Measurements from ENCODE around the gene ZMYND8. TPM values are rescaled to one million over a fixed set of nuclear protein-coding genes. Genes with fewer than 3 reads are reported as not detected.

Gene ZMYND8
- total RNA-seq, 1 donor from 2014 or later, result 37.9 TPM

GRCh38 chr20:47273591-47274235 lies 82.8 kb downstream of the ZMYND8 start:
- no peak for DNase-seq
- H3K4me1 ChIP-seq, result peaks cover 56% of the 10 kb centered on the region
- no peaks in the 10 kb centered on the region for H3K9me3 ChIP-seq (replicated peaks)
- H3K36me3 ChIP-seq, result peaks cover 43% of the 10 kb centered on the region
- H3K27me3 ChIP-seq (ENCODE audit: low read depth), result no peaks in the 10 kb centered on the region
- H3K27ac ChIP-seq (replicated peaks), result peak overlapping the region; percentile 72
- H3K4me3 ChIP-seq, result no peak overlapping the region
- intact Hi-C loops (cut with micrococcal nuclease), result loop anchor here (2.0 to 5.0 kb wide), 2 partner anchors 111 to 349 kb away; no protein-coding TSS in a partner anchor
- no peak for TF ChIP-seq CTCF (IDR thresholded peaks at IDR 0.05; ENCODE audit: borderline replicate concordance)

GRCh38 chr20:47272893-47273590 lies 83.5 kb downstream of the ZMYND8 start:
- H3K27me3 ChIP-seq (ENCODE audit: low read depth), result no peaks in the 10 kb centered on the region
- no peak overlapping the region for H3K4me3 ChIP-seq
- peaks cover 56% of the 10 kb centered on the region for H3K4me1 ChIP-seq
- intact Hi-C loops (cut with micrococcal nuclease), result loop anchor here (2.0 to 5.0 kb wide), 2 partner anchors 112 to 349 kb away; no protein-coding TSS in a partner anchor
- TF ChIP-seq CTCF (IDR thresholded peaks at IDR 0.05; ENCODE audit: borderline replicate concordance), result peak; percentile 91
- no peak for DNase-seq
- no peaks in the 10 kb centered on the region for H3K9me3 ChIP-seq (replicated peaks)
- H3K27ac ChIP-seq (replicated peaks), result peak overlapping the region; percentile 72
- H3K36me3 ChIP-seq, result peaks cover 39% of the 10 kb centered on the region

GRCh38 chr20:47271046-47271615 lies 85.4 kb downstream of the ZMYND8 start:
- no peaks in the 10 kb centered on the region for H3K27me3 ChIP-seq (ENCODE audit: low read depth)
- H3K36me3 ChIP-seq, result peaks cover 35% of the 10 kb centered on the region
- peaks cover 50% of the 10 kb centered on the region for H3K4me1 ChIP-seq
- TF ChIP-seq CTCF (IDR thresholded peaks at IDR 0.05; ENCODE audit: borderline replicate concordance), result no peak
- intact Hi-C loops (cut with micrococcal nuclease), result loop anchor here (5.0 kb wide), 1 partner anchor 351 kb away; no protein-coding TSS in a partner anchor
- no peak overlapping the region for H3K4me3 ChIP-seq
- DNase-seq, result no peak
- no peaks in the 10 kb centered on the region for H3K9me3 ChIP-seq (replicated peaks)
- no peak overlapping the region for H3K27ac ChIP-seq (replicated peaks)

- no peak for TF ChIP-seq CTCF (IDR thresholded peaks at IDR 0.05; ENCODE audit: borderline replicate concordance)
- Histone ChIP-seq H3K36me3 (peaks cover 25% of the 10 kb centered on the region), H3K27me3 (ENCODE audit: low read depth) (no peaks in the 10 kb centered on the region), H3K9me3 (replicated peaks) (no peaks in the 10 kb centered on the region), H3K4me1 (peaks cover 45% of the 10 kb centered on the region), H3K4me3 (no peak overlapping the region), H3K27ac (replicated peaks) (no peak overlapping the region)
- intact Hi-C loops (cut with micrococcal nuclease), result loop anchor here (5.0 kb wide), 1 partner anchor 353 kb away; no protein-coding TSS in a partner anchor
- no peak for DNase-seq
Measured at GRCh38 chr20:47269309-47270165, 87.0 kb downstream of the ZMYND8 start.

GRCh38 chr20:47267621-47268020 lies 88.9 kb downstream of the ZMYND8 start:
- Histone ChIP-seq H3K27ac (replicated peaks) (no peak overlapping the region), H3K27me3 (ENCODE audit: low read depth) (no peaks in the 10 kb centered on the region), H3K4me3 (no peak overlapping the region), H3K4me1 (peaks cover 45% of the 10 kb centered on the region), H3K36me3 (peaks cover 29% of the 10 kb centered on the region), H3K9me3 (replicated peaks) (no peaks in the 10 kb centered on the region)
- TF ChIP-seq CTCF (IDR thresholded peaks at IDR 0.05; ENCODE audit: borderline replicate concordance), result no peak
- intact Hi-C loops (cut with micrococcal nuclease), result no loop called here
- DNase-seq, result no peak

All from left ventricle myocardium inferior (tissue), 1 donor.